ENCODE results near the gene TPT1.

TPT1 gene

DNA sequence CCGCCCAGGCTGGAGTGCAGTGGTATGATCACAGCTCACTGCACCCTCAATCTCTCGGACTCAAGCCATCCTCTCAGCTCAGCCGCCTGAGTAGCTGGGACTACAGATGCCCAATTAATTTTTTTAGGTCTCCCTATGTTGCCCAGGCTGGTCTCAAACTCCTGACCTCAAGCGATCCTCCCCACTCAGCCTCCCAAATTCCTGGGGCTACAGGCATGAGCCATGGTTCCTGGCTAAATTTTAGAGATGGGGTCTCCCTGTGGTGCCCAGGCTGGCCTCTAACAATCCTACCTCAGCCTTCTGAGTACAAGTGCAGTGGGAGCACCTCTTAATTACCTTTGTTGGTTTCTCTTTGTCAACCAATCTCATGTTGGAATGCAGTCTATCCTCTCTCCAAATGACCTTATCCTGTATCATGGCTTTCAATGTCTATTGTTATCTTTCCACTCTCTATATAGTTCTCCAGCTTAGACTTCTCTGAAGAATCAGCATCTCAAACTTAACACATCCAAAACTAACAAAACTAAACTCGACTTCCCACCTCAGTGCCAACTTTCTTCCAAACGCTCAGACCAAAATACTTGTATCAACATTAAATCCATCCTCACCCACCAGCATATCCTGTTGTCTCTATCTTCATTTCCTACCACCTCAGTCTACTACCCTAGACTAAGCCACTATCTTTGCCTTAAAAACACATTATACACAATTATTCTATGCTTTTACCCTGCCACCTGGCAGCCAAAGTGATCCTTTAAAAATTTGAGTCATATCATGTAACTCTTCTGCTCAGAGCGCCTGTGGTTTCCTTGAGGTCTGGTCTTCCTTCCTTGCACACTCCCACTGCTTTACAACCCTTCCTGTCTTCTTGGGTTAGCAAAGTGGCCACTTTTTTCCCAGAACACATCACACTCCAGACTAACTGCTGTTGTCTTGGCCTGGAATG, 6.7 kb downstream of the TPT1 start:
- peak; percentile 16 for DNase-seq (ENCODE audit: low read depth)

DNA sequence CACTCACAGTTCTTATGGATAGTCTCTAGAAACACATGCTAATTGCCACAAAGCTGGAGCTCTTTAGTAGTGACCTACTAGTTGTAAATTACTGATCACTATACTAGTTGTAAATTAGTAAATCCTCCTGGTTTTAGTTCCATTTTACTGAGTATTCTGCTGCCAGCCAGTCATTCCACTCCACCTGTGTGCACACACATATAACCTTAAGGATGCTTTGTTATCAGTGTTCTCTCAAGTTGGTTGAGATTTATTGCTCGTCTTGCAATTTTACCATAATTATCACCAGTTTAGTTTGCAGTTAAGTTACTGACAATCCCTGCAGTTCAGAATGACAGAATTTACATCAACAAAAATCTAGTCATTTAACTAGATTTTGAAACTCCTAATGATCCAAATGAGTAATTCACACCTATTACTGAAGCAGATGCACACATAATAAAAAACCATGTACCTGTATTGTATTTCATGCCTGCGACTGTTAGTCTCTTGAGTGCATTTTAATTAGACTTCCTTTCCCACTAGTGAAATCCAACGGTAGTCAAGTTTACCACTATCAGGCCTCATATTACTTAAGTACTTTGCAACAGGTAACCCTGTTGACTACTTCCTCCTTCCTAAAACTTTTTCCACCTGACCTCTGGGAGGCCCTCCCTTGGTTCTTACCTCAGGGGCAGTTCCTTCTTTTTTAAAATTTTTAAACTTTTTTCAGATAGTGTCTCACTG, 7.6 kb downstream of the TPT1 start:
- DNase-seq (ENCODE audit: low read depth) = no peak

DNA sequence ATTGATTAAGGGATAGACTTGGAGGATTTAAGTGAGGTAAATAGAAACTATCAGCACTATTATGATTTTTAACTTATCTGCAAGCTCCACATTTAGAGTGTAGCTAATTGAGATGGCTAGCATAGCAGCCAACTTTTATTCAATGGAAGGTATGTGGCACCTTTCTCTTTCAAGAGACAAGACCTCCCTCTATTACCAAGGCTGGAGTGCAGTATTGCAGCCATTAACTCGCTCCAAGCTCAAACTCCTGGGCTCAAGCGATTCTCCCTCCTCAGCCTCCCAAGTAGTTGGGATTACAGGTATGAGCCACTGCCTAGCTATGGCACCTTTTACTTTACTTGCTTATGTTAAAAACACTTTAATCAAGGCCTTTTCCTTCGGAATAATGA, 8.2 kb downstream of the TPT1 start:
- no peak for DNase-seq (ENCODE audit: low read depth)

DNA sequence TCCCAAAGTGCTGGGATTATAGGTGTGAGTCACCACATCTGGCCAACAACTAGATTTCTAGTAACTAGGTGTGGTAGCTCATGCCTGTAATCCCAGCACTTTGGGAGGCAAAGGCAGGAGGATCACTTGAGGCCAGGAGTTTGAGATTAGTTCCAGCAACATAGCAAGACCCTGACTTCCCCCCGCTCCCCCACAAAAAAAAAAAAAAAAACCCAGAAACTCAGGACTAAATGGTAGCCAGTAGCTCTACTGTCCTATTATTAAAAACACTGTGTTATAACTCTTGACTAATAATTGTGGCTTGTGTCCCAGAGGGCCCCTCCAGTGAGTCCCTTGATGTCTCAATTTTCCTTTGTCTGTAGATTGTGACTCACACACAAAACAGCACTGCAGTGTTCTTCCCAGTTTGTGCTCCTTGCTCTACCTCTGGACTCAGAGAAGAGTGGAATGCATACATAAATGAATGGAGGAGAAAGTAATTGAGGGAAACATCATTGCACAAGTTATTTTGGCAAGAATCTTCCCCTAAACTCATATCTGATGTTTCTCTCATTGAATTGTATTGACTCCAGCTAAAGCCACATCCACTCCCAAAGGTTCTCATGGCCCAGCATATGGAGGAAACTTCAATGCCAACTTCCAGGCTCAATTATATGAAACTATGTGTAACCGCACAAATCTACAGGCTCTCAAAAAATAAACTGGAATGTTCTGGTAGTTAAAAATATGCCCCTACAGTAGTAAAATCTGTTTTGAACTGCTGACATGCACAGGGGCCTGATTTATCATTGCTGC, 8.8 kb downstream of the TPT1 start:
- DNase-seq (ENCODE audit: low read depth) = no peak

DNA sequence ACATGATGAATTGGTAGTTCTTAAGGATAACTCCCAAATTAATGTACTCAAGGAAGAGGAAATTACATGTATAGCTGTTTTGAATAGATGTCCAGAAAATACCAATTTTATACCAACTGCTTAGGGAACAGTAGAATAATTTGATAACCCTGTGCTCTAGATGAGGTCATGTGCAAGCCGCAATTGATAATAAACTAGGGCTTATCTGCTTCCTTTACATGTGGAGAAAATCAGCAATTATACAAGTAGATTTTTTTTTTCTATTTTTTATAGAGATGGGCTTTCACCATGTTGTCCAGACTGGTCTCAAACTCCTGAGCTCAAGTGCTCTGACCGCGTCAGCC, 9.3 kb downstream of the TPT1 start:
- DNase-seq (ENCODE audit: low read depth) = no peak

DNA sequence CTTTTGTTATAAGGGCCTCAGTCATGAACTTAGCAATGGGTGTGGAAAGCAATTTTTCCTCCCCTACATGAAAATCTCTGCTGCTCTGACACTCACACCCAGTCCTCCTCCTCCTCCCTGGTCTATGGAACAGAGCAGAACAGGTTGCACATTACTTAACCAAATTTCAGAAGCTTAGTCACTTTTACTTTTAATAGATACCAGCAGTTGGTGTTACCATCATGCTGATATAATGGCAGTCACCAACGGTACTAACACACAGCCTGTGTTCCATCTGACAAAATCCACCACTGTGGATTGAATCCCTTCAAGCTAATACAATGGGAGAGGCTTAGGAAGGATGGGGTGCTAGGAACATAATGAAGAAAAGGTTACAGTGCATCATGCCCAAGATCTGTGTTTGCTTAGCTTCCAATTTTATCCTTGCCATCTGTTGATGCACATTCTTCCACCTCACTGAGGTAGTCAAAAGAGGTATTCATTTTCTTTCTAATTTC, 9.8 kb downstream of the TPT1 start:
- no peak for DNase-seq (ENCODE audit: low read depth)

DNA sequence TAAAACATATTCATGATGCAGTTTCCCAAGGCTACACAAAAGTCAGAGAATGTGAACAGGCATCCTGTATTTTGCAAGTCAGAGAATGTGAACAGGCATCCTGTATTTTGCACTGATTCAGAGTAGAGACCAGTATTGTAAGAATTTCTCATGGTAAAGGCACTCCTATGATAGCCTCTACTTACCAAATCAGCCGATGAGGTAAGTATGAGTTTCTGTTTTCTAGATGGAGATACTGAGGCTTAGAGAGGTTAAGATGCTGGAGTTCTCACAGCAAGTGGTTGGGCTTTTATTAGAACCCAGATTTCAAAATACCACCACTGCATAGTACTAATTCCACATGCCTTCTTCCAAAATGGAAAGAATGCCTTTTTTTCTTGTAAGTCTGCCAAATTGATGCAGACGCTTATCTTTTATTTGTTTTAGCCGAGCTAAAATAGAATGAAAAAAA, 12.3 kb downstream of the TPT1 start:
- no peak for DNase-seq (ENCODE audit: low read depth)

DNA sequence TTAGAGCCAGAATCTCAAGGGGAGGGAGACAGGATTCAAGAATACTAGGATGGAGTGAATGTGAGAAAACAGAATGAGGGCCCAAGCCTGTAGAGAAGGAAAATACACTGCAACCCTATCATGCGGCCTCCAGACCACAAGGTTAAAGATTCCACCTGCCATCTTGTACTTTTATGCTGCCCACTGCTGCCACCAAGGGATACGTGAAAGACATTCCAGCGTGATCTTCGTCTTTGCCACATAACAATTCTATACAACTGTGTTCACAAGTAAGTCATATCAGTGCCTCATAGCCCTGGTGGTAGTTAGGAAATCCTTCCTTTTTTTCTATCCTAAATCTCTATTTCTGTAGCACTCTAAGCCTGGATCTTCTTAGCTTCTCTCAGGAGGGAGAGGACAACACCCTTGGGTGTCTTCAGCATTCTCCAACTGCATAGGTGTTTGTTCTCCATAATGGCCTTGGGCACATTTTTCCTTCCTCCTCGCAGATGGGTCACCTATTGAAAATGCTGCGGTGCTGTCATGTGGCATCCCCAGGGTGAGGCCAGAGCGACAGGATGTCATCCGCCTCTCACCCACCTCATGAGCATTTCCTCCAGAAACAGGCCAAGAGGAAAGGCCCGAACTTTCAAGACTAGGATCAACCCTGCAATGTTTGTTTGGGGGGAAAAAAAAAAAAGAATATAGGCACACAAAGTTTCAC, 13.6 kb downstream of the TPT1 start:
- no peak for DNase-seq (ENCODE audit: low read depth)

DNA sequence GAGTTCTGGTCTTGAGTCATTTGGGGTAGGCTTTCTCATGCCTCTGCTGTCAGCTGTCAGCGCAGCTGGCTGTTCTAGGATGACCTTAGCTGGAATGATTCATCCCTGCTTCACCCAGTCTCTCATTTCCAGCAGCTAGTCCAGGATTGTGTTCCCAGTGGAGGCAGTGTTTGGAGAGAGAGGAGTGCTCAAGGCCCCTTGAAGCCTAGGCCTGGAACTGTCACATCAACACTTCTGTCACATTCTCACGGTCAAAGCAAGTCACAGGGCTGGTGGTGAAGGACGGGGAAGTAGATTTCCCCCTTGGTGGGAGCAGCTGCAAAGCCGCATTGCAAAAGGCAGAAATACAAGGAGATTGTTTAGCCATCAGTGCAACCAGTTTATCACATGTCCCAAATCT, 15.2 kb downstream of the TPT1 start:
- DNase-seq (ENCODE audit: low read depth) = no peak

DNA sequence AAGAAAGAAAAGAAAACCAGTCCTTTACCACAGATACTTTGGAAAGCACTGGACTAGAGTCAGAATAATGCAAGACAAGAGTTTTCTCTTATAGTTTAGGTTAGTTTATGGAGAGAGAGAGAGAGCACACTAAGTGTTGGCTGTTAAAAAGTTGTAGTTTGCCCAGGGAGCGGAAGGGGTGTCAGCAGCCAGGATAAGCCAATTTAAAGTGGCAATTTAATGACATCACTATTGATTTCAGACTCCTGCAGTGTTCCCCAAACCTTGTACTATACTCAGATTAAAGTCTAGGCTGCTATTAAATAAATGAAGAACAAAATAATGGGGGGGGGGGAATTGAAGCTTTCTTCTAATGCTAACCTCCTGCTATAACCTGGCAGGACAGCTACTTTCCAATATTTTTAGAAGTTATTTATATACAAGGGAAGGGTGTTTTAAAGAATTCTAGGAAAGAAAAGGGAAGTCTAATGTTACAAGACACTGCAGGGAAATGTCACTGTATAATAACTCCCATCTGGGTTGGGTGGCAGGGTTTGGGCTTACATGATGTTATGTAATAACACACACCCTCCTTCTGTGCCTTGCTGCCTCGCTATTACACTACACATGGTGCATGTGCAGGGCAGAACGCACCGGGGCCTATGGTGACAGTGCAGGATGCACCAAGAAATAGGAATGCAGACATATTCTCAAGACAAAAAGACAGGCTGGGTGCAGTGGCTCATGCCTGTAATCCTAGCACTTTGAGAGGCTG, 19.9 kb downstream of the TPT1 start:
- no peak for DNase-seq (ENCODE audit: low read depth)

DNA sequence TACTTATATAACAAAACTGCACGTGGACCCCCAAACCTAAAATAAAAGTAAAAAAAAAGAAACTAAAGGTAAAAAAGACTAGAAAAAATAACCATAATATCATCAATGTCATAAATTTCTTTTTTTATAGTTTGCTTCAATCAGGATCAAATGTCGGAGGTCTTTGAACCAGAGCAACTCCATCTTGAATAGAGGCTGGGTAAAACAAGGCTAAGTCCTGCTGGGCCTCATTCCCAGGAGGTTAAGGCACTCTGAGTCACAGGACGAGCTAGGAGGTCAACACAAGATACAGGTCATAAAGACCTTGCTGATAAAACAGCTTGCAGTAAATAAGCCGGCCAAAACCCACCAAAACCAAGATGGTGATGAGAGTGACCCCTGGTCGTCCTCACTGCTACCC, 24.0 kb downstream of the TPT1 start:
- no peak for DNase-seq (ENCODE audit: low read depth)

DNA sequence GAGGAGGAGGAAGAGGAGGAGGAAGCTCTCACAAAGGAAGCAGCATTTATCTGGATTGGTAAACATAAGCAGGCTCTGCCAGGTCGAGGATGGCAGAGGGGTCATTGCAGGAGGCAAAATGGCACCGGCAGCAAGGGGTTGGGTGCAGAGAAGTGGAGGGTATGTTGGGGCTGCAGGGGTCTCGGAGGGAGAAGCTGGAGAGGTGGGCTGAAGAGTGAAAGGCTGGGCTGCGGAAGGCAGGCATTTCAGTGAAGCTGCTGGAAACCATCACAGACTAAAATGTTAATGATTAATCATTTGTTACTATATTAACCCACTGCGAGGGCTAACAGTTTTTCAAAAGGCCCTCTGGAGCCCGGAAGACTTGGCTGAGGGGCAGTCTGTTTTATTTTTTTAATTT, 24.6 kb downstream of the TPT1 start:
- DNase-seq (ENCODE audit: low read depth) = no peak

DNA sequence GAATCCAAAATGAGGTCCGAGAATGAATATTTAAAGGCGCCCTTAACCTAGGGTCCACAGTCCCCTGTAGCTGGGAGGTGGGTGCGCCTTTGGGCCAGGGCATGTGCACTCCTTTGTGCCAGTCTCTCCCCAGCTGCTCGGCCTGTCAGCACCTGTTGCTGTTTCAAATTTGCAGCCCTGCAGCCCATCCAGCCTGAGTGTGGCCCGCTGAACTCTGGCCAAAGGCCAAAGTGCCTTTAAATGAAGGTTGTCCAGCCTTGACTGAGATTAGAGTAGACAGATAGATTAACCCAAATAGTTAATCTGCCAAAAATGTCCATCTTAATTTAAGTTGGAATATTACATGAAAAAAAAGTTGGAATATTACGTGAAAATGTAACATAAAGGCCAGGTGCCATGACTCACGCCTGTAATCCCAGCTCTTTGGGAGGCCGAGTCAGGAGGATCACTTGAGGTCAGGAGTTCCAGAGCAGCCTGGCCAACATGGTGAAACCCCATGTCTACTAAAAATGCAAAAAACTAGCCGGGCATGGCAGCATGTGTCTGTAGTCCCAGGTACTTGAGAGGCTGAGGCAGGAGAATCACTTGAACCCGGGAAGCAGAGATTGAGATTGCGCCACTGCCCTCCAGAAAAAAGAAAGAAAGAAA, 25.3 kb downstream of the TPT1 start:
- no peak for DNase-seq (ENCODE audit: low read depth)

DNA sequence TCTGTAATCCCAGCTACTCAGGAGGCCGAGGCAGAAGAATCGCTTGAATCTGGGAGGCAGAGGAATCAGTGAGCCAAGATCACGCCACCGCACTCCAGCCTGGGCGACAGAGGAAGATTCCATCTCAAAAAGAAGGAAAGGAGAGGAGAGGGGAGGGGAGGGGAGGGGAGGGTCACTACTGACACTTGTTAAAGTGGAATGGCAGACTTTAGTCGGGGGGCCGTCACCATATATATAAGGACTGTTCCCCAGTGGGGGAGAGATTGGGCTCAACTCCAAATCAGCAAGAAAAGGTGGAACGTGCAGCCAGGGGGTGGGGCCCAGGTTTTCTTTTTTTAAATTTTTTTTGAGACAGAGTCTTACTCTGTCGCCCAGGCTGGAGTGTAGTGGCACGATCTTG, 26.2 kb downstream of the TPT1 start:
- no peak for DNase-seq (ENCODE audit: low read depth)

DNA sequence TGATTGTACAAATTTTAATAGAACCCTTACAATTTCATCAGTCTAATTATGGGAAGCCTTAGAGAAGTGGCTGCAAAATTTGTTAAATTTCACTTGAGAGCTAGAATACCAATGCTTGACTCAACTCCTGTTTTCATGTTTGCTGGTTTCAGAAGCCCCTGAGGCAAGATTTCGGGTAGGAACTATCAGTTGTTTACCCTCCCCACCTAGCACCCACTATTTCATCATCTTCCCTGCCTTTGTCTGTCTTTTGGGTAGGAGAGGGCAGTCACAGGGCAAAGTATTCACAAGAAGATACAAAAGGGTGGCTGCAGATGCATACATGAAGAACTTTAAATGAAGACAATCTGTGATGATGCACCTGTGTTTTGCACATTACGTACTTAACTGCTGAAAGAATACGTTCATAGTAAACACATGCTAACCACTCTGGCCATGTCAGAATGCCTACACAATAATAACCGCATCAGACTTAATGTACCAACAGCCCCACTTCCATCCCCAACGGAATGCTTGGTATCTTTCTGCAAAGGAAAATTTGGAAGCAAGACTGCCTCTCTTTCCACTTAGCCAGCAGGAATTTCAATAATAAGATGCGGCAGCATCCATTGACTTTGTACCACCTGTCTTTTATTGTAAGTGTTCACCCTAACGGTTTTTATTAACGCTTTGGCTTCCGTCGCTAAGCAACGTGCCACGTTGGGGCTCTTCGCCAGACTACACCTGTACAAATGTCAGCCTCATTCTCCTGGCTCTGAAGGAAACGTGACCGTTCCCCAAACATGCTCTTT, 30.4 kb downstream of the TPT1 start:
- no peak for DNase-seq (ENCODE audit: low read depth)

DNA sequence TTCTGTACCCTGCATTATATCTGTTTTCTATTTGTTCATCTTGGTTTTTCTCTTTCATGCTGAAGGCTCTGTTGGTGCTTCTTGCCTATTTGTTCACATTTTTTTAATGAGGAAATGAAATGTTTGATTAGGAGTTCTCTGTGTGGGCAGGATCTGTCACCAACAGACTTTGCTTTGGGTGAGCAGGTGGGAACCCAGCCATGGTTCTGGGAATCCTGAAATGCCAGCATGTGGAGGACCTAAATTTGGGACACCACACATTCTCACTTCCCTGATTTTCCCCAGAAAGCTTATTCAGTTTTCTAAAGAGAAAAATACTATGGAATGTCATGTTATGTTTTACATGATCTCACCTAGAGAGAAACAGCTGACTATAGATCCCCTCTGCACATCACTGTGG, 34.0 kb downstream of the TPT1 start:
- DNase-seq (ENCODE audit: low read depth) = no peak

DNA sequence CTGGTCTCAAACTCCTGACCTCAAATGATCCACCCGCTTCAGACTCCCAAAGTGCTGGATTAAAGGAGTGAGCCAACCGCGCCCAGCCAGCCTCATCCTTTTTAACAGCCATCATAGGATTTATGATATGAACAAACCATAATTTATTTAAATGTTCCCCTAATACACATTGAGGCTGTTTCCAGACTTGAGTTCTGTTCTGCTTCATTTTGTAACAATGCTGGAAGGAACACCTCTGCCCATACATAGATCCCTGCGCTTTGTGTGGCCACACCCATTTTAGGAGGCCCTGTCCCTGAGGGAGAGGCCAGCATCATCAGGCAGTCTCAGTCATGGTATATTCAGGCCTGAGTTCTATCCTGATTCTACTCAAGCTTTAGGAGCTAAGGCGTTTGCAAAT, 35.9 kb downstream of the TPT1 start:
- DNase-seq (ENCODE audit: low read depth) = no peak

DNA sequence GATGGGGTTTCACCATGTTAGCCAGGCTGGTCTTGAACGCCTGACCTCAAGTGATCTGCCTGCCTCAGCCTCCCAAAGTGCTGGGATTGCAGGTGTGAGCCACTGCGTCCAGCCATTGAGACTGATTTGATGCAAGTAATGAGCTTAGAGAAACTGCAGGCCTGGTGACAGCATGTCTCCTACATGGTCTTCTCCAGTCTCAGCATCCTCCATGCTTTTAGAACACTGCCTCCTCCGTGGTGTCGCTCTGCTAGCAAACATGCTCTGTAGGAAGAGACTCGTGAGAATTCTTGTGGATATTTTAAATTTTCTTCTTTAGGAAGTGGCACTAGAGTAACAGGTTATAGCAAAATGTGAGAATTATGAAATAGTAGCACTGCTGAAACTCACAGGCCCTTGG, 37.1 kb downstream of the TPT1 start:
- DNase-seq (ENCODE audit: low read depth) = no peak

DNA sequence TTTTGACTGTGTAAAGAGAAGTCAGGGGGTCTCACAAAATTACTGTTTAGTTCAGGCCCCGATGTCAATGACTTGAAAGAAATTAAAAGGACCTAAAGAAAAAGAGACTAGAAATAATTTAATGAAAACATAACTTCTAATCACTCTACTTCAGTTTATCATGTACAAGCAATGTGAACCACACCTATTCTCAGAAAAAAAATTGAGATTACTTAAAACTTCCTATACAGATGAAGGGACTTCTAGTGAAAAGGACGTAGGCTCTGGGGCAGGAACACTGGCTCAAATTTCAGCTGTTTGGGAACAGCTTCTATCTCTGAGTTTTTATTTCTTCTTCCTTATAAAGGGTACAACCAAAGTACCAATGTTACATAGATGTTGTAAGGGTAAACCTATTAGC, 38.0 kb downstream of the TPT1 start:
- no peak for DNase-seq (ENCODE audit: low read depth)

DNA sequence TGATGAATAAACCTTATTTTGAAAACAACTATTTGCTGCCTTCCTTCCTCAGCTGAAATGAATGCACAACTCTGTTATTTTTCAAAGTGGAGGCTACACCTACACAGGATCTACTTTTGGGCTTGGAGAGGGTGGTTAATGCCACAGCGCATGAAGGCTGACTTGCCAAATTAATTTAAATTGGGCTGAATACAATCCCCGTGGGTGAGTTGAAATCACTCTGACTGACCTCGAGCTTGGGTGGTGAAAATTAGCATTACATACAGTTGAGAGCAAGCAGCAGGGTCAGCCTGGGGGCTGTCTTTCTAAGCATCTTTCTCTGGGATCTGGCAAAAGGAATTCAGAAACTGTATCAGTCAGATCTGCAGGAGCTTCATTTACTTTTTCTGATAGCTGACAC, 38.5 kb downstream of the TPT1 start:
- no peak for DNase-seq (ENCODE audit: low read depth)
